Measurements from ENCODE around the gene LGR4.

LGR4 gene

DNA sequence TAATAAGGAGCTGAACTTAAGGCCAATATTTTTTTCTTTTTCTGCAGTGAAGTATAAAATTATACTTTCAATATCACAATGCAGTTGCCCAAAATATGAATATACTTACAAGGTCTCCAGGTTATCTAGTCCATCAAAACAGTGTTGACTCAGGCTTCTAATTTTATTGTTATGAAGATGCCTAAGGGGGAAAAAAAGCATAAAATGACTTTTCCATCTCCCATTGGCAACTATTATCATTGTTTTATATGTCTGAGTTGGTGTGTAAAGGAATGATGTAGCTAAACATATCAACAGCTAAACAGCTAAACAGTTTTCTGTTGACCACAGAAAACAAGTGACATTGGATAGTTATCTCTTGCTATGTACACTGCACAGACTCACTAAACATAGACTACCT, 88.4 kb downstream of the LGR4 start:
- Histone ChIP-seq H3K9me3 (ENCODE audit: control insufficient read depth, insufficient read depth, low read length) (no peaks in the 10 kb centered on the region), H3K9me2 (replicated peaks; ENCODE audit: control insufficient read depth, low read length) (no peaks in the 10 kb centered on the region), H3F3A (ENCODE audit: control insufficient read depth, insufficient read depth) (no peaks in the 10 kb centered on the region), H3K27ac (ENCODE audit: low read depth, low read length) (no peak overlapping the region), H3K27me3 (ENCODE audit: control insufficient read depth, low read length) (no peaks in the 10 kb centered on the region; the same call in 1 of the 2 replicates), H3K79me2 (ENCODE audit: control insufficient read depth, low read length) (no peaks in the 10 kb centered on the region), H3K4me3 (ENCODE audit: low read length) (no peak overlapping the region), H4K20me1 (ENCODE audit: control insufficient read depth, insufficient read depth, low read depth, low read length) (no peaks in the 10 kb centered on the region), H3K4me2 (ENCODE audit: low read length) (no peak overlapping the region), H3K36me3 (ENCODE audit: control insufficient read depth, low read length) (no peaks in the 10 kb centered on the region), H3K4me1 (ENCODE audit: control insufficient read depth, low read length) (no peaks in the 10 kb centered on the region)
- TF ChIP-seq CTCF (IDR thresholded peaks at IDR 0.05; ENCODE audit: low read depth, low read length, poor library complexity, severe bottlenecking) (no peak), EZH2phosphoT487 (IDR thresholded peaks at IDR 0.05; ENCODE audit: borderline replicate concordance, low read length) (no peak)

- Histone ChIP-seq H3K36me3 (ENCODE audit: control insufficient read depth, low read length) (no peaks in the 10 kb centered on the region), H3K27me3 (ENCODE audit: control insufficient read depth, low read length) (no peaks in the 10 kb centered on the region; the same call in 1 of the 2 replicates), H3K9me3 (ENCODE audit: control insufficient read depth, insufficient read depth, low read length) (no peaks in the 10 kb centered on the region), H3F3A (ENCODE audit: control insufficient read depth, insufficient read depth) (no peaks in the 10 kb centered on the region), H4K20me1 (ENCODE audit: control insufficient read depth, insufficient read depth, low read depth, low read length) (no peaks in the 10 kb centered on the region), H3K4me1 (ENCODE audit: control insufficient read depth, low read length) (no peaks in the 10 kb centered on the region), H3K27ac (ENCODE audit: low read depth, low read length) (no peak overlapping the region), H3K4me3 (ENCODE audit: low read length) (no peak overlapping the region), H3K4me2 (ENCODE audit: low read length) (no peak overlapping the region), H3K9me2 (replicated peaks; ENCODE audit: control insufficient read depth, low read length) (no peaks in the 10 kb centered on the region), H3K79me2 (ENCODE audit: control insufficient read depth, low read length) (no peaks in the 10 kb centered on the region)
- TF ChIP-seq CTCF (IDR thresholded peaks at IDR 0.05; ENCODE audit: low read depth, low read length, poor library complexity, severe bottlenecking) (no peak), EZH2phosphoT487 (IDR thresholded peaks at IDR 0.05; ENCODE audit: borderline replicate concordance, low read length) (no peak)
Measured at GRCh38 chr11:27383645-27384044, 88.9 kb downstream of the LGR4 start.

DNA sequence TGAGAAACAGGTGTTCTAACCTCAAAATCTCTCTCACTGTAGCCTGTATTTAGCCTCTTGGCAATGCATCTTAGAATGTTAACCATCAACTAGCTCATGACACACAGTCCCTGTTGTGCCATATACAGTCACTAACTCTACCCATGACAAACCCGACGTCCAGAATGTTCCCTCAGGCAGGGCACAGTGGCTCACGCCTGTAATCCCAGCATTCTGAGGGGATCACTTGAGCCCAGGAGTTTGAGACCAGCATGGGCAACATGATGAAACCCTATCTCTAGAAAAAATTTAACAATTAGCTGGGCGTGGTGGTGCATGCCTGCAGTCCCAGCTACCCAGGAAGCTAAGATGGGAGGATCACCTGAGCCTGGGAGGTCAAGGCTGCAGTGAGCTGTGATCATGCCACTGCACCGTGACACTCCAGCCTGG, 91.3 kb downstream of the LGR4 start:
- TF ChIP-seq EZH2phosphoT487 (IDR thresholded peaks at IDR 0.05; ENCODE audit: borderline replicate concordance, low read length) (no peak), CTCF (IDR thresholded peaks at IDR 0.05; ENCODE audit: low read depth, low read length, poor library complexity, severe bottlenecking) (no peak)
- Histone ChIP-seq H3K27ac (ENCODE audit: low read depth, low read length) (no peak overlapping the region), H3K4me3 (ENCODE audit: low read length) (no peak overlapping the region), H3F3A (ENCODE audit: control insufficient read depth, insufficient read depth) (no peaks in the 10 kb centered on the region), H3K9me3 (ENCODE audit: control insufficient read depth, insufficient read depth, low read length) (no peaks in the 10 kb centered on the region), H3K9me2 (replicated peaks; ENCODE audit: control insufficient read depth, low read length) (no peaks in the 10 kb centered on the region), H4K20me1 (ENCODE audit: control insufficient read depth, insufficient read depth, low read depth, low read length) (no peaks in the 10 kb centered on the region), H3K36me3 (ENCODE audit: control insufficient read depth, low read length) (no peaks in the 10 kb centered on the region), H3K79me2 (ENCODE audit: control insufficient read depth, low read length) (no peaks in the 10 kb centered on the region), H3K4me2 (ENCODE audit: low read length) (no peak overlapping the region), H3K27me3 (ENCODE audit: control insufficient read depth, low read length) (no peaks in the 10 kb centered on the region; the same call in 1 of the 2 replicates), H3K4me1 (ENCODE audit: control insufficient read depth, low read length) (no peaks in the 10 kb centered on the region)

All from DOHH2 (cell line).